SH-SY5Y (cell line): Measurements from ENCODE around the gene PDXK.

ENCODE experiments used
- GATA2 ChIP-seq: IDR thresholded peaks from 2 replicates; pipeline ENCODE4 v1.6.1; 2011; ENCODE audit warnings: mild to moderate bottlenecking, low read depth, low read length
- GATA3 ChIP-seq: IDR thresholded peaks from 2 replicates; pipeline ENCODE4 v1.6.1; 2011; ENCODE audit warnings: low read depth, mild to moderate bottlenecking, low read length, moderate library complexity

DNA sequence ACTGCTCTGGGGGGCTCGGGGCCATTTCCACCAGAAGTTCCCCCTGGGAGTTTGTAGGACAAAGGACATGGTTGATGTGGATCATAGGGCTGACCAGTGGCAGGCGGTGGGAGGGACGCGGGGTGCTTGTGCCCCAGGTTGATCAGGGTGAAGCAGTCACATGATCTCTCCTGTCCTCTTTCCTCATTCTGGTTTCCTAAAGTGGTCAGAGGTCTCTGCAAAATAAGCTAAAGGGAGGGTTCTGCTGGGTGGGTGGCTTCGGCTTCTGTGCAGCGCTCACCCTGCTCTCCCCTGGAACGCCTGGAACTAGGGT lies 9.2 kb downstream of the PDXK start:
- no peak for TF ChIP-seq GATA2
- TF ChIP-seq GATA3: no peak
